ENCODE results near the gene RAB2B. TPM values are rescaled to one million over a fixed set of nuclear protein-coding genes. Genes with fewer than 3 reads are reported as not detected.
"Not testable (repeated sequence)": the region's sequence is repeated elsewhere in the genome, so short reads cannot be mapped to it uniquely, and the experiment has no call there.

Gene RAB2B
- total RNA-seq, 1 donor from 2014 or later: 26.3 TPM

GRCh38 chr14:21494902-21495762, 18.4 kb upstream of the RAB2B start:
- intact Hi-C loops (cut with micrococcal nuclease): no loop called here

GRCh38 chr14:21486640-21487087, 9.9 kb upstream of the RAB2B start:
- intact Hi-C loops (cut with micrococcal nuclease): no loop called here

GRCh38 chr14:21476523-21476924, 235 bp downstream of the RAB2B start:
- intact Hi-C loops (cut with micrococcal nuclease): loop anchor here (5.0 kb wide), 1 partner anchor 484 kb away; no protein-coding TSS in a partner anchor

- intact Hi-C loops (cut with micrococcal nuclease): loop anchor here (5.0 kb wide), 1 partner anchor 484 kb away; no protein-coding TSS in a partner anchor
These were observed 814 bp downstream of the RAB2B start for GRCh38 chr14:21475767-21476522.

DNA sequence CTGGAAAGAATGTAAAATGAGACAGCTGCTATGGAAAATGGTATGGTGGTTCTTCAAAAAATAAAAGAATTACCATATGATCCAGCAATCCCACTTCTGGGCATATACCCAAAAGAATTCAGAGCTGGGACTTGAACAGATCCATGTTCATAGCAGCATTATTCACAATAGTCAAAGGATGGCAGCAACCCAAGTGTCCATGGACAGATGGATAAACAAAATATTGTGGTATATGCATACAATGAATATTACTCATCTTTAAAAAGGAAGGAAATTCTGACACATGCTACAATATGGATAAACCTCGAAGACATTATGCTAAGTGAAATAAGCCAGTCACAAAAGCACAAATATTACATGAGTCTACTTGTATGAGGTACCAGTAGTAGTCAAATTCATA, 9.1 kb downstream of the RAB2B start:
- intact Hi-C loops (cut with micrococcal nuclease): no loop called here

DNA sequence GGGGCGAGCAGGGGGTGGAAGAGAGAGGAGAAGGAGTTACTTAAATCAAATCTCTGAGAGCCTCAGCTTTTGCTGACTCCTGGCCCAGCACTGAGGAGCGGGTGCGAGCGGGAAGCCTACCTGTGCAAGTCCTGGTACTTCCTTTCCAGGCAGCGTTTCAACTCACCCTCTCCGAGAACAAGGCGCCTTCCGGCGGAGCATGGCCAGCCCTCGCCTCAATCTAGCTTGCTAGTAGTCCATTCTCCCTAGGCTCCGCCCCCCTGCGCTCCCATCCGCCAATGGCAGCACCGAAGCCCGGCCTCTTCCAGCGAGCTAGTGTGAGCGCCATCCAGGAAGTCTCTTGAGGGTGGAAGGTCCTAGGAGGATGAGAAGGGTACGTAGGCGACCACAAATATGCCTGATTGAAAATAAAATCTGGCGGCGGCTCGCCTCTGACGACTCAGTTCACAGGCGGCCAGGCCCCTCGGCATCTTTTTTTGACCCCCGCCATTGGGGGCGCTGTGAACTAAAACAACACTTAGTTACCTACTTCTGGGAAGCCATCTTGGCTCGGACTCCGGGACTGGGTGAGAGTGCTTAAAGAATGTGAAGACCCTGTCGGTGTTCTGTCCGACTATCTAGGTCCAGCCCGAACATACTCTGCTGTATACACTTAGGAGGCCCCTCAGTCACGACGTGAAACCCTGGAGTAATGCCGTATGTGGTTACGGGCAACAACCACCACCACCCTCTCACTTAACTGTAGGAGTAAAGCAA, 20.7 kb downstream of the RAB2B start, which contains the start of gene CHD8:
Gene CHD8 (minus strand): TSS at position 212 of the 756 bp plus-strand sequence. CDS start 24,480 bp downstream, outside the sequence.
- intact Hi-C loops (cut with micrococcal nuclease): loop anchor here (1.0 kb wide), 6 partner anchors 19 to 187 kb away; partner anchors contain the start of genes HNRNPC, METTL3, SUPT16H and TOX4

DNA sequence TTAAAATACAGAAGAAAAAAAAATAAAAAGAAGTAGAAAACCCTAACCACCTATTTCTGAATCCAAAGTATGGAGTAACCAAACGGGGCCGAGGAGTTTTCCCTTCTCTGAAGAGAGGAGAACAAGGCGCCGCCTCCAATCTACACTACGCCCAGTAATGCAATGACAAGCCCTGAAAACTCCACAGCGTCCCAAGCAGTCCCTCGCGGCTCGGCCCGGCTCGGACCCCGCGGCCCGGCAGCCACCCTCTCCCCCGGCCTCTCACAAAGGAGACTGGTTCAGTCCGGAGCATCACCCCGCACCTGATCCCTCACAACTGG, 21.2 kb downstream of the RAB2B start:
- intact Hi-C loops (cut with micrococcal nuclease): no loop called here

- intact Hi-C loops (cut with micrococcal nuclease): no loop called here
These were observed 21.8 kb downstream of the RAB2B start for GRCh38 chr14:21454843-21455544.

- intact Hi-C loops (cut with micrococcal nuclease): no loop called here
These were observed 26.9 kb downstream of the RAB2B start for GRCh38 chr14:21449899-21450216.

GRCh38 chr14:21442657-21443056, 34.1 kb downstream of the RAB2B start:
- intact Hi-C loops (cut with micrococcal nuclease): not testable (repeated sequence)

DNA sequence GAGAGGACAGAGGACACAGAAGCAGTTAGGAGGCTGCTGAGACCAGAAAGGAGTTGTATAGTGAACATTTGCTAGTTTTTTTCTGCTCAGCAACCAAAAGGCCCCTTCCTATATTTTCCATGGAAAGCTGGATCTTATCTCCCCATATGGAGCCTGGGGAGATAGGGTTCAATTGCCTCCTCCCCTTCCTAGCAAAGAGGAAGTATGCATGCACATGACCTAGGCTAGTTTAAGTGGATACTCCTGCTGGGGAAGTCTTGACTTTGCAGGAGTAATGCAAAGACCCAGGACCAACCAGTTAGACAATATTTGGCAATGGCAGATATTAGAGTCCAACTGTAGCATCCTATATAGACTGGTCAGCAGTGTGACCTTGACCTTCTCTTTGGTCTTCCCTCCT, 35.9 kb downstream of the RAB2B start:
- intact Hi-C loops (cut with micrococcal nuclease): no loop called here

- intact Hi-C loops (cut with micrococcal nuclease): loop anchor here (1.0 to 10.0 kb wide), 6 partner anchors 19 to 332 kb away; partner anchors contain the start of genes CHD8, HNRNPC, METTL3 and SUPT16H
These were observed 39.5 kb downstream of the RAB2B start for GRCh38 chr14:21437063-21437901.

- intact Hi-C loops (cut with micrococcal nuclease): loop anchor here (1.0 to 10.0 kb wide), 6 partner anchors 20 to 332 kb away; partner anchors contain the start of genes CHD8, HNRNPC, METTL3 and SUPT16H
These were observed 40.1 kb downstream of the RAB2B start for GRCh38 chr14:21436567-21437062.

DNA sequence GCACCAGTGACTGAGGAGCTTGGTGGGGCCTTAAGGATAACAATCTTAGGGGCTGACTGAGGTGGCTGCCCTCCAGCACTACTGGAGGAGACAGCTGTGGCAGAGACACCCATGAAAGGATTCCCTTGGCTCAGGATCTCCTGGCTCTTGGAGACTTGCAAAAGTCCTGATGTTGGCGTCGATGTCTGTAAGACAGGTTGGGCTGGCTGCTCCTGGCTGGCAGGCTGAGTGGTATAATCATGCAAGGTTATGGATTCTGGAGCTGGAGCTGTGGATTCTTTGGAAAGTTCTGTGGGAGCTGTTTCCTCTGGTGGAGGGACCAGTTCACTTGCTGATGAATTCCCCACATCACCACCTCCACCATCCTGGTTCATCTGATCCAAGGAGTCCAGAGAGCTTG, 45.6 kb downstream of the RAB2B start:
- intact Hi-C loops (cut with micrococcal nuclease): loop anchor here (10.0 kb wide), 1 partner anchor 326 kb away; the partner anchor contains the start of gene TMEM253

DNA sequence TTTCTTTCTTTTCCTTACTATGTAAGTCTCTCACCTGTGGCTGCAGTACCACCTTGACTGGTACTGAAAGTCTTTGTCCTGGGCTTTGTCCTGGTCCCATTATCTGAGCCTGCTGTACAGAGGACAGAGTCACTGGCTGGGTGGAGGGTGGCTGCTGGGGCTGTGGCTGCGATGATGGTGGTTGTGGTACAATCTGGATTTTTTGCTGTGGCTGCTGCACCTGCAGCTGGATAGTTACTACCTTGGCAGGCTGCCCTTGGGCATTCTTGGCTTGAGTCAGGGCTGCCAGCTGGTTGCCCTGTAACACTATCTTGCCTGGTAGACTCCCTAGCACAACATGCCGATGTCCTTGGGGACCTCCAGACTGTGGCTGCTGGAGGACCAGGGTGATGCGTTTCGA, 47.8 kb downstream of the RAB2B start:
- intact Hi-C loops (cut with micrococcal nuclease): no loop called here

DNA sequence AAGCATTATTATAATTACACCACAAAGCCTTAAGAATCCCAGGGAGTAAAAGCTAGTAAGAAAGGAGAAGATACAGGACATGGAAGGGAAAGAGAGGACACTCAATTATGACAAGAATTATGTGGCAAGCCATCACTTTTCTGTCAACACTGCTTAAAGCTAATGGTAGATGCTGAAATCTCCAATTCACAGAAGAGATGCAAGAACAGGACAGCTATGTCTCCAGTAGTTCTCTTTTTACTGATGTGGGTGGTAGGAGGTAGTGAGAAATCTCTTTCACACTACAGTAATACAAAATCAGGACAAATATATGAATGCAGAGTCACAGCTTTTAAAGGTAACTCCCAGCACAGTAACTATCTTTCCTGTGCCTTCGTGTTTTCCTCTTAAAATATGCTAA, 50.1 kb downstream of the RAB2B start:
- intact Hi-C loops (cut with micrococcal nuclease): no loop called here

DNA sequence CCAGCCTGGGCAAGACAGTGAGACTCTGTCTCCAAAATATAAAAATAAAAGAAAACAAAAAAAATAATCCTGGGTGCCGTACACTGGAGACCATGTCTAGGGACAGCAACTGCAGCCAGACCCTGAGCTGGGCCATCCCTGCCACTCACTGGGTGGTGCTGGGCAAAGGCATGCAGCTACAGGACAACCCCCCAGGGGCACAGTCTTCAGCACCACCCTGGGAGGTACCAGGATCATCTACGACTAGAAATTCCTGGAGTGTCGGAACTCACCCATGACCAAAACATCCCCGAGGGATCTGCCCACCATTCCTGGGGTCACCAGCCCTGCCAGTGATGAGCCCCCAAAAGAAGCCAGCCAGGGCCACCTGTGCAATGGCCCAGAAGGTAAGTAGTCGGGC, 57.2 kb downstream of the RAB2B start:
- intact Hi-C loops (cut with micrococcal nuclease): no loop called here

DNA sequence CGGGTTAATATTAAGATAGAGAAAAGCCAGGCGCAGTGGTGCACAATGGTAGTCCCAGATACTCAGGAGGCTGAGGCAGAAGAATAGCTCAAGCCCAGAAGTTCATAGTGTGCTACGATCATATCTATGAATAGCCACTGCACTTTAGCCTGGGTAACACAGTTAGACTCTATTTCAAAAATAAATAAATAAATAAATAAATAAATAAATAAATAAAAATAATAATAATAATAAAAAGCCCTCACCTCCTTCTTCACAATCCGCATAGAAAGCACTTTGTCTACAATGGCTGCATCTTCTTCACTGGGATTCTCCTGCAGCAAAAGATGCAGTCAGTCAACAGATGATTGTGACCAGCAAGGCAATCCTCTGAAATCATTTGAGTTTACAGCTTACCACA, 61.4 kb downstream of the RAB2B start:
- intact Hi-C loops (cut with micrococcal nuclease): no loop called here

DNA sequence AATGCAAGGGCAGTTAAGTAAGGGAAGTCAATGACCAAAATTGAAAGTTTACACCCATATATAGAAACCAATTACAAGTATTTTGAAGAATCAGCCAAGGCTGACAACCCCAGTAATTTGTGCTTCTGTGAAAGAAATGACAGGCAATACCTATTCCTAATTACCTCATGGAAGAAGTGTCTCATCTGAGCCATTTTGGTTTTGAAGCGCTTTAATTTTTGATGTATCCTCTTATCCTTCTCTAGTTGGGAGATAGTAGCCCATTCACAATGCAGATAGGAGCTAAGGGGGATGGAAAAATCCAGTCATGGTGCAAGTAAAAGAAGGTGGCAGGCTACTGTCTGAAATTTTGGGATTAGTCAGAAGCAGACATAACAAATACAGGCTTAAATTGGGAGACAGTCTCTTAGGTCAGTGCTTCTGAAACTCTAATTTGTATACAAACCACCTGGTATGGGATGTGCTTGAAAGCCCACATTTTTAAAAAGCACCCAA, 62.6 kb downstream of the RAB2B start:
- intact Hi-C loops (cut with micrococcal nuclease): no loop called here
